B cell (primary cell): ENCODE results near the gene CCL25. TPM values are rescaled to one million over a fixed set of nuclear protein-coding genes. Genes with fewer than 3 reads are reported as not detected.

ENCODE experiments used
- ATAC-seq: fragments of 200-7000 bp; cut with Tn5 transposase; one replicate; pipeline ENCODE4 v1.10.0; 2021; ENCODE audit warnings: low read depth, mild to moderate bottlenecking, moderate number of reproducible peaks, moderate library complexity
- CTCF ChIA-PET: fragments of 350-600 bp; sonication (Branson Sonifier 250); formaldehyde crosslinking; loops from one replicate; lab custom pipeline; 2021; ENCODE audit warnings: antibody characterized with exemption, inconsistent platforms; lab: Charles Lee
- POLR2A ChIA-PET: fragments of 350-600 bp; sonication (Branson Sonifier 250); formaldehyde crosslinking; loops from one replicate; lab custom pipeline; 2021; ENCODE audit warnings: antibody characterized with exemption; lab: Charles Lee
- DNase-seq: peaks from one replicate; pipeline ENCODE4 v3.0.0; 2013
- H2AFZ ChIP-seq: 2 replicates; pipeline ENCODE4 v1.6.1; 2012; ENCODE audit warnings: mild to moderate bottlenecking, low read depth, low read length; ENCODE audit not compliant: insufficient read depth, poor library complexity, severe bottlenecking
- H3K27ac ChIP-seq, 2 donors: 1 replicate in 1 of 2; 2 replicates in 1 of 2; pipeline ENCODE4 v1.5.1; 2012 to 2013; ENCODE audit warnings: low read length in 2 of 2, mild to moderate bottlenecking in 2 of 2, moderate library complexity in 1 of 2
- H3K27me3 ChIP-seq, 4 experiments: fragments of 200-600 bp in 1 of 4; sonication (generic) in 1 of 4; replicated peaks in 1 of 4; 1 replicate in 2 of 4; 2 replicates in 2 of 4; pipeline versions ENCODE4 v1.6.1 to v1.7.0; 2013 to 2016; ENCODE audit warnings: low read length in 3 of 4, mild to moderate bottlenecking in 2 of 4, mixed read lengths in 1 of 4, moderate library complexity in 1 of 4; ENCODE audit not compliant: insufficient read depth in 4 of 4, control insufficient read depth in 3 of 4; ENCODE audit errors: control extremely low read depth in 1 of 4
- H3K36me3 ChIP-seq, 2 experiments: replicated peaks in 1 of 2; 1 replicate in 1 of 2; 2 replicates in 1 of 2; pipeline versions ENCODE4 v1.6.1 to v1.7.1; 2013; ENCODE audit warnings: low read length in 1 of 2; ENCODE audit not compliant: insufficient read depth in 2 of 2, control insufficient read depth in 1 of 2; ENCODE audit errors: control extremely low read depth in 1 of 2, extremely low read depth in 1 of 2
- H3K4me1 ChIP-seq, 2 donors: fragments of 200-600 bp in 1 of 2; sonication (generic) in 1 of 2; 1 replicate in 1 of 2; 2 replicates in 1 of 2; pipeline versions ENCODE4 v1.5.1 to v1.6.1; 2013 to 2017; ENCODE audit warnings: low read length in 2 of 2; ENCODE audit not compliant: control insufficient read depth in 2 of 2, insufficient read depth in 2 of 2
- H3K4me2 ChIP-seq: replicated peaks from 2 replicates; pipeline ENCODE3; 2012; ENCODE audit warnings: mild to moderate bottlenecking, low read depth, low read length; ENCODE audit not compliant: poor library complexity, severe bottlenecking
- H3K4me3 ChIP-seq, 5 experiments: fragments of 200-600 bp in 1 of 5; sonication (generic) in 1 of 5; 1 replicate in 3 of 5; 2 replicates in 2 of 5; pipeline versions ENCODE4 v1.5.1 to v1.7.0; 2011 to 2016; ENCODE audit warnings: low read length in 4 of 5, mild to moderate bottlenecking in 4 of 5, low read depth in 2 of 5, control low read depth in 1 of 5, moderate library complexity in 1 of 5; ENCODE audit not compliant: insufficient read depth in 1 of 5; ENCODE audit errors: control extremely low read depth in 1 of 5, extremely low read depth in 1 of 5
- H3K79me2 ChIP-seq: fragments of 200-600 bp; sonication (generic); one replicate; pipeline ENCODE4 v1.6.0; 2016; ENCODE audit warnings: low read length; ENCODE audit not compliant: control insufficient read depth, insufficient read depth
- H3K9ac ChIP-seq: fragments of 200-600 bp; sonication (generic); 2 replicates; pipeline ENCODE4 v1.6.1; 2017; ENCODE audit warnings: mild to moderate bottlenecking, low read length, moderate library complexity
- H3K9me3 ChIP-seq, 3 donors: one replicate each; pipeline versions ENCODE4 v1.6.1 to v1.7.1; 2013; ENCODE audit warnings: low read length in 2 of 3; ENCODE audit not compliant: control insufficient read depth in 2 of 3, insufficient read depth in 1 of 3; ENCODE audit errors: control extremely low read depth in 1 of 3
- H4K20me1 ChIP-seq: 2 replicates; pipeline ENCODE4 v1.6.0; 2012; ENCODE audit warnings: mild to moderate bottlenecking, low read length; ENCODE audit not compliant: insufficient read depth, control insufficient read depth, poor library complexity, severe bottlenecking
- H3K27ac Mint-ChIP-seq: one replicate; pipeline ENCODE4 v1.8.0; 2021; ENCODE audit warnings: mixed read lengths
- H3K27me3 Mint-ChIP-seq: one replicate; pipeline ENCODE4 v1.8.0; 2021; ENCODE audit warnings: mixed read lengths
- H3K4me1 Mint-ChIP-seq: one replicate; pipeline ENCODE4 v1.8.0; 2021; ENCODE audit warnings: mixed read lengths
- H3K4me3 Mint-ChIP-seq: one replicate; pipeline ENCODE4 v1.8.0; 2021; ENCODE audit warnings: mixed read lengths
- H3K9me3 Mint-ChIP-seq: one replicate; pipeline ENCODE4 v1.8.0; 2022; ENCODE audit warnings: mixed read lengths; ENCODE audit not compliant: insufficient read depth
- CTCF ChIP-seq: fragments of 200-600 bp; IDR thresholded peaks from one replicate; pipeline ENCODE4 v1.8.0; 2022; ENCODE audit warnings: antibody characterized with exemption, mild to moderate bottlenecking
- EZH2 ChIP-seq: IDR thresholded peaks from 2 replicates; pipeline ENCODE4 v1.6.1; 2012; ENCODE audit warnings: borderline replicate concordance, low read depth, mild to moderate bottlenecking, moderate library complexity, low read length; ENCODE audit not compliant: insufficient read depth, poor library complexity, severe bottlenecking
- WGBS: methylation state at CpG from one replicate; pipeline ENCODE4 v1.1.5; 2013; ENCODE audit warnings: missing lambda C conversion rate; ENCODE audit not compliant: insufficient coverage; 5-methylcytosine and 5-hydroxymethylcytosine counted together
- intact Hi-C: fragments of 100-400 bp; cut with micrococcal nuclease; formaldehyde crosslinking; loops from one replicate; pipeline ENCODE4 v1.10.0; 2022
- polyA plus RNA-seq: library from polyadenylated mRNA; depleted of rRNA; stranded (reverse); fragments of >200 nt; gene quantifications from 2 replicates; pipeline ENCODE4 v1.2.3, GENCODE V29; 2012
- total RNA-seq, 2 donors: library from RNA; stranded (reverse); fragments of 120-200 nt in 1 of 2; gene quantifications; 1 replicate in 1 of 2; 2 replicates in 1 of 2; pipeline versions ENCODE4 v1.2.3 to v1.2.4, GENCODE V29; 2013 to 2022

Gene CCL25
- total and polyA plus RNA-seq, 2 donors (not counting 1 experiment from before 2014, with no cell fraction given), result 0.28 TPM; not detected in 1

DNA sequence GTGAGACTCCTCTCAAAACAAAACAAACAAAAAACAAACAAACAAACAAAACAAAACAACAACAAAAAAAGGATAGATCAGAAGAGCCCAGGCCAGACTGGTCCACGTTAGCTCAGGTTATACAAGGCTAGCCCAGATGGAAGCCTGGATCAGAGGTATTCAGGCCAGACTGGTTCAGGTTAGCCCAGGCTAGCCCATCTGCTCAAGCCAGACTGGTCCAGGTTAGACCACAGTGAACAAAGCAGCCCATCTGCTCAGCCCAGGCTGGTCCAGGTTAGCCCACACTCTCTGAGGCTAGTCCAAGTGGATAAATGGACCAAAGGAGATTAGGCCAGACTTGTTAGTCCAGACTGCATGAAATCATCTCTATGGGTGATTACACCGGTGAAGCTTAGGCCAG, 41.2 kb downstream of the CCL25 start:
- no peak overlapping the region for H3K4me3 Mint-ChIP-seq
- H3K4me2 ChIP-seq, result no peak overlapping the region
- peaks cover 0 to 61% (median 29%) of the 10 kb centered on the region in 3 donors for H3K9me3 ChIP-seq
- ATAC-seq, result no peak
- H3K4me3 ChIP-seq, result no peak overlapping the region
- DNase-seq, result no peak
- no peaks in the 10 kb centered on the region for H3K4me1 ChIP-seq
- H3K27ac Mint-ChIP-seq, result no peak overlapping the region
- H3K27me3 ChIP-seq, result peaks cover 0 to 6% (median 0%) of the 10 kb centered on the region in 4 experiments
- no peaks in the 10 kb centered on the region for H3K79me2 ChIP-seq
- no peaks in the 10 kb centered on the region for H4K20me1 ChIP-seq
- peaks cover 3% of the 10 kb centered on the region for H3K9me3 Mint-ChIP-seq
- ChIA-PET CTCF (no interaction called here), POLR2A (no interaction called here)
- H3K36me3 ChIP-seq, result no peaks in the 10 kb centered on the region
- TF ChIP-seq CTCF (no peak), EZH2 (no peak)
- H2AFZ ChIP-seq, result no peak overlapping the region
- H3K27me3 Mint-ChIP-seq, result peaks cover 5% of the 10 kb centered on the region
- H3K4me1 Mint-ChIP-seq, result no peaks in the 10 kb centered on the region
- H3K9ac ChIP-seq, result no peak overlapping the region
- H3K27ac ChIP-seq, result no peak overlapping the region
- intact Hi-C loops, result no loop called here
- WGBS, result 100% methylated on average over 2 of the region's 2 CpGs

DNA sequence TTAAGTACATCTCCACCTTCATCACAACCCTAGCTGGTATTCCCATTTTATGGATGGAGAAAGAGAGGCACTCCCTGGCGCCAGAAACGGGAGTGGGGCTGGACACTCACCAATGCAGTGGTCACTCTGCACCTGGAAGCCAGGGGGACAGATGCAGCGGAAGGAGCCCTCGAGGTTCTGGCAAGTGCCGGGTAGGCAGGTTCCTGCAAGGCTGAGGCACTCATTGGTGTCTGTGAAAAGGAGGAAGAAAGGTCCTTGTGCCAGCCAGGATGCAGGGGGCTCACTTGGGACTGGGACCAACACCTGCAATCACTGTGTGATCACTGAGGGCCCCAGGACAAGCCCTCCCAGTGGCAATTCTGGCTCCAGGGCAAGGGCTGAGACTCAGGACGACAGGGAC, 41.8 kb downstream of the CCL25 start:
- no peak overlapping the region for H3K4me2 ChIP-seq
- H3K9me3 ChIP-seq, result peaks cover 0 to 60% (median 29%) of the 10 kb centered on the region in 3 donors
- H3K4me1 ChIP-seq, result no peaks in the 10 kb centered on the region
- H3K27ac Mint-ChIP-seq, result no peak overlapping the region
- POLR2A ChIA-PET, result no interaction called here
- DNase-seq, result no peak
- peaks cover 8% of the 10 kb centered on the region for H3K27me3 Mint-ChIP-seq
- WGBS, result 86% methylated on average over 6 of the region's 6 CpGs
- H3K4me3 Mint-ChIP-seq, result no peak overlapping the region
- no peaks in the 10 kb centered on the region for H3K36me3 ChIP-seq
- H3K4me3 ChIP-seq, result no peak overlapping the region
- no peak overlapping the region for H3K27ac ChIP-seq
- TF ChIP-seq EZH2 (no peak), CTCF (no peak)
- no peaks in the 10 kb centered on the region for H4K20me1 ChIP-seq
- no peaks in the 10 kb centered on the region for H3K4me1 Mint-ChIP-seq
- H3K79me2 ChIP-seq, result no peaks in the 10 kb centered on the region
- CTCF ChIA-PET, result no interaction called here
- peaks cover 0 to 6% (median 0%) of the 10 kb centered on the region in 4 experiments for H3K27me3 ChIP-seq
- no peak for ATAC-seq
- intact Hi-C loops, result no loop called here
- H3K9ac ChIP-seq, result no peak overlapping the region
- no peak overlapping the region for H2AFZ ChIP-seq
- peaks cover 3% of the 10 kb centered on the region for H3K9me3 Mint-ChIP-seq
